ENCODE measurements around the gene WDR81.

DNA sequence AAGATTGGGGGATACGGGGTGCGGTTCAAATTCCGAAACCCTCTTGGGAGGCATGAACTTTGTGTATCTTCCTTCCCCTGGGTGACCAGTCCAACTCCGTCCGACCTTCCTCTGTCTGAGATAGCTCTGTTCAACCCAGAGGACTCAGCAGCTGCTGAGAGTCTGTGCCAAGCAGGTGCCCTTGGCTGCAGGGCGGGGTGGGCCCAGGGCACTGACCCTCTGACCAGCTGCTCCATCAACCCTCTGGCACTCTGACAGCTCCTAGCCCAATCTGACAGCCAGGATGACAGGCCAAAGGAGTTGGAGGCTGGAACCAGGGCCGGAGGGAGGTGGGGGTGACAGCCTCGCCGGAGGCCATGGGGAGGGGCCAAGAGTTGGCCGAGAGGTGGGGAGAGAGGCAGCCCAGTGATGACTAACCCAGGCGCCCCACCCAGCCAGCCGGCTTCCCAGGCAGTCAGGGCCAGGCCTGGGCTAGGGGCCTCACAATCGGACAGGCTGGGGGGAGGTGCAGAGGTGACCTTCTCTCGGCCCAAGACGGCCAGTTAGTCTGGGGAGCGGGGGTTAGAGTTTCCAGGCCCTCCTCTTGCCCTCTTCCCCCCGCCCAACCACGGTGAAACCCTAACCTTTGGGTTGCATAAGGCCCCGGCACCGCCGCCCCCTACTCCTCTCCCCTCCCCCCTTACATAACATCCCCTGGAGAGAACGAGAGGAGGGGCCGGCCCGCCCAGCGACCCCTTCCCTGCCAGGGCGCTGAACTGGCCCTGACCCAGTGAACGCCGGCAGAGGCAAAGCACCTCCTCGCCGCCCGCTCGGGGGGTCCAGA, 9.3 kb upstream of the WDR81 start:
- TF ChIP-seq, protein P1, sequence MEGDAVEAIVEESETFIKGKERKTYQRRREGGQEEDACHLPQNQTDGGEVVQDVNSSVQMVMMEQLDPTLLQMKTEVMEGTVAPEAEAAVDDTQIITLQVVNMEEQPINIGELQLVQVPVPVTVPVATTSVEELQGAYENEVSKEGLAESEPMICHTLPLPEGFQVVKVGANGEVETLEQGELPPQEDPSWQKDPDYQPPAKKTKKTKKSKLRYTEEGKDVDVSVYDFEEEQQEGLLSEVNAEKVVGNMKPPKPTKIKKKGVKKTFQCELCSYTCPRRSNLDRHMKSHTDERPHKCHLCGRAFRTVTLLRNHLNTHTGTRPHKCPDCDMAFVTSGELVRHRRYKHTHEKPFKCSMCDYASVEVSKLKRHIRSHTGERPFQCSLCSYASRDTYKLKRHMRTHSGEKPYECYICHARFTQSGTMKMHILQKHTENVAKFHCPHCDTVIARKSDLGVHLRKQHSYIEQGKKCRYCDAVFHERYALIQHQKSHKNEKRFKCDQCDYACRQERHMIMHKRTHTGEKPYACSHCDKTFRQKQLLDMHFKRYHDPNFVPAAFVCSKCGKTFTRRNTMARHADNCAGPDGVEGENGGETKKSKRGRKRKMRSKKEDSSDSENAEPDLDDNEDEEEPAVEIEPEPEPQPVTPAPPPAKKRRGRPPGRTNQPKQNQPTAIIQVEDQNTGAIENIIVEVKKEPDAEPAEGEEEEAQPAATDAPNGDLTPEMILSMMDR (IDR thresholded peaks at IDR 0.05) = no peak
- TF ChIP-seq POLR2AphosphoS5 (IDR thresholded peaks at IDR 0.05; ENCODE audit: low read depth, low read length) = no peak

Measured in Panc1 (cell line).